C1 segment of cervical spinal cord (tissue), 14 donors: ENCODE measurements around the gene SSNA1.
"Not testable (repeated sequence)": the region's sequence is repeated elsewhere in the genome, so short reads cannot be mapped to it uniquely, and the experiment has no call there.

Source experiments
- DNase-seq, 14 donors: peaks; one replicate each; lab custom pipeline; 2025; lab: John Stamatoyannopoulos, UW

Gene SSNA1

GRCh38 chr9:137230705-137231371 lies 42.4 kb downstream of the SSNA1 start, which contains the start of gene SLC34A3:
Gene SLC34A3 (plus strand): TSS chr9:137230901. CDS start chr9:137231703, 802 bp downstream.
- DNase-seq: no peak

- no peak for DNase-seq
Measured at GRCh38 chr9:137231372-137232039, 43.0 kb downstream of the SSNA1 start.

GRCh38 chr9:137232101-137232500 lies 43.6 kb downstream of the SSNA1 start:
- DNase-seq: no peak

- no peak for DNase-seq
Measured at GRCh38 chr9:137232510-137232909, 44.0 kb downstream of the SSNA1 start.

- DNase-seq: no peak
Measured at GRCh38 chr9:137233143-137233980, 44.9 kb downstream of the SSNA1 start.

GRCh38 chr9:137234055-137234697 lies 45.7 kb downstream of the SSNA1 start:
- DNase-seq: no peak

- DNase-seq: no peak
Measured at GRCh38 chr9:137234758-137235423, 46.4 kb downstream of the SSNA1 start.

- no peak for DNase-seq
Measured at GRCh38 chr9:137235424-137236237, 47.2 kb downstream of the SSNA1 start.

- peak; percentile 10 to 81 (median 56) for DNase-seq
Measured at GRCh38 chr9:137236238-137236935, 47.9 kb downstream of the SSNA1 start.

- peak in 1 of 14 donors; percentile 30 for DNase-seq
Measured at GRCh38 chr9:137236936-137237421, 48.5 kb downstream of the SSNA1 start.

GRCh38 chr9:137237759-137238726 lies 49.6 kb downstream of the SSNA1 start:
- DNase-seq: peak in 9 of 14 donors; percentile 33 to 77 (median 56)

GRCh38 chr9:137239541-137240200 lies 51.2 kb downstream of the SSNA1 start:
- DNase-seq: not testable (repeated sequence)
